Activated T-cell treated with anti-CD3 and anti-CD28 coated beads, Interleukin-2, amount 50 U/mL, for 24 hours (primary cell): ENCODE measurements around the gene CFAP73.
A peak's percentile ranks its signal among the peaks of the same experiment; 100 is the strongest.

Source experiments
- DNase-seq: peaks from one replicate; pipeline ENCODE4 v3.0.0-alpha.2; 2020
- H3K27ac Mint-ChIP-seq: 2 replicates; pipeline ENCODE4 v1.8.0; 2020; ENCODE audit warnings: mild to moderate bottlenecking, mixed read lengths
- H3K27me3 Mint-ChIP-seq: 2 replicates; pipeline ENCODE4 v1.8.0; 2020; ENCODE audit warnings: mixed read lengths
- H3K36me3 Mint-ChIP-seq: 2 replicates; pipeline ENCODE4 v1.8.0; 2020; ENCODE audit warnings: low read depth, mixed read lengths
- H3K4me1 Mint-ChIP-seq: 2 replicates; pipeline ENCODE4 v1.8.0; 2020; ENCODE audit warnings: low read depth, mixed read lengths
- H3K4me3 Mint-ChIP-seq: 2 replicates; pipeline ENCODE4 v1.8.0; 2020; ENCODE audit warnings: mild to moderate bottlenecking, moderate library complexity, mixed read lengths
- H3K9me3 Mint-ChIP-seq: 2 replicates; pipeline ENCODE4 v1.8.0; 2020; ENCODE audit warnings: mixed read lengths

Gene CFAP73

DNA sequence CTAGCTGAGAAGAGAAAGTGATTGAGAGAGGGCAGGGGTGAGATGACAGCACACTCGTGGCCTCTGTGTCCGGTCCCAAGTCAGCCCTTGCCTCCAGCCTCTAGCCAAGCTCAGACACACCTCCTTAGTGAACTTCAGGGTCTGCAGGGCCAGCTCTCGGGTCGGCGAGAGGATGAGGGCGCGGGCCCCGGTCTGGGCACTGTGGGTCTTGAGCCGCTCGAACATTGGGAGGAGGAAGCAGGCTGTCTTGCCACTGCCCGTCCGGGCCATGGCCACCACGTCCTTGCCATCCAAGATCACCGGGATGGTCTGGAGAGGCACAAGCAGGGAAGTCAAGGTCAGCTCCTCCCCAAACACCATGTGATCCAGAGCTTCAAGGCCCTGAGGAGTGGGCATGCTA lies 29.5 kb downstream of the CFAP73 start:
- no peak for DNase-seq
- Mint-ChIP-seq H3K27me3 (no peaks in the 10 kb centered on the region), H3K9me3 (no peaks in the 10 kb centered on the region), H3K4me1 (peaks cover 28% of the 10 kb centered on the region), H3K27ac (no peak overlapping the region), H3K36me3 (peaks cover 95% of the 10 kb centered on the region), H3K4me3 (no peak overlapping the region)

DNA sequence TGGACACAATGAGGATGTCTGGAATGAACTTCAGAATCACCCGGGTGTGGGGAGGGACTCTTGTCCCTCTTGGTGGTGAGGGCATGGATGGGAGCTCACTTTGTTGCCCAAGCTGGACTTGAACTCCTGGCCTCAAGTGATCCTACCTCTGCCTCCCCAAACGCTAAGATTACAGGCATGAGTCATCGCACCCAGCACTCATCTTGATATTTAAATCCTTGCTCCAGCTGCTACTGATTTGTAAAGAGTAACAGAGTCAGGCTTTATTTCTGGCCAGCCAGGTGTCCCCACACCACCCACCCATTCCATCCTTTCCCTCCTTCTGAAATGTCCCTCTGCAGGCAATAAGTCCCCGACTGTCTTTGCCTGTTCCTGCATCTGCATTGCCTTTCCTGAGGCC lies 30.8 kb downstream of the CFAP73 start:
- H3K27me3 Mint-ChIP-seq = no peaks in the 10 kb centered on the region
- H3K4me3 Mint-ChIP-seq = no peak overlapping the region
- H3K4me1 Mint-ChIP-seq = peaks cover 26% of the 10 kb centered on the region
- peaks cover 90% of the 10 kb centered on the region for H3K36me3 Mint-ChIP-seq
- no peaks in the 10 kb centered on the region for H3K9me3 Mint-ChIP-seq
- no peak for DNase-seq
- peak overlapping the region; percentile 64 for H3K27ac Mint-ChIP-seq

DNA sequence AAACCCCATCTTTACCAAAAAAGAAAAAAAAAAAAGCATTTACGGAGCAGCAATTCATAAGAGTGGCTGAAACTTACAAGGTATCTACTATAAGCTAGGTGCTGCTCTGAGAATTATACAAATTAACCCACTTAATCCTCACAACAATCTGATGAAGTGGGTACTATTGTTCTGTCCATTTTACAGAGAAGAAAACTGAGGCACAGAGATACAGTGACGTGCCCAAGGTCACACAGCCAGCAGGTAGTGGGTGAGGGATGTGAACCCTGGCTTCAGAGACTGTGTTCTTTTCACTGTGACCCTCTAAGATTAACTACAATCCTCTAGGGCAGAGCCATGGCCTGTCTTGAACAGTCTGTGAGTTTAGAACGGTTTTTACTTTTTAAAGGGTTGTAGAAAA lies 32.5 kb downstream of the CFAP73 start:
- no peak overlapping the region for H3K4me3 Mint-ChIP-seq
- no peak for DNase-seq
- no peaks in the 10 kb centered on the region for H3K27me3 Mint-ChIP-seq
- peaks cover 87% of the 10 kb centered on the region for H3K36me3 Mint-ChIP-seq
- peaks cover 37% of the 10 kb centered on the region for H3K4me1 Mint-ChIP-seq
- peak overlapping the region; percentile 71 for H3K27ac Mint-ChIP-seq
- H3K9me3 Mint-ChIP-seq = no peaks in the 10 kb centered on the region

DNA sequence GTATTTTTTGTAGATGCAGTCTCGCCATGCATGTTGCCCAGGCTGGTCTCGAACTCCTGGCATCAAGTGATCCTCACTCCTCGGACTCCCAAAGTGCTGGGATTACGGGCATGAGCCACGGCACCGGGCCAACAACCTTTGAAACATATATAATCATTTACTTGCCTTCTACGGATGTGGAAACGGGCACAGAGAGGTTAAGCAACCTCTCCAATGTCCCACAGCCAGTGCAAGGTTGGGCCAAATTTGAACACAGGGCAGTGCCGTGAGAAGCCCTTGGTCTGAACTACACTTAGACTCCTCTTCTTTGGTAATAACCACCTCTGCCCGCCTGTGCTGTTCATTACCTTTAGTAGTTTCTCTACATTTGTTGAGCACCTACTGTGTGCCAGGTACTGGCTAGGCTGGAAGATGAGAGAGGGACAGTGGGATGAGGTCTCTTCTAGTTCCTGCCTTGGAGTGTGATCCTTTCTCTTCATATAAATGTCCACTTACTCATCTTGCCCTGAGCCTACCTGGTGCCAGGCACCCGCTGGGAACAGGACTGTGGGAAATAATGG lies 33.6 kb downstream of the CFAP73 start:
- no peak for DNase-seq
- H3K4me3 Mint-ChIP-seq = peak overlapping the region; percentile 97
- H3K27ac Mint-ChIP-seq = peak overlapping the region; percentile 98
- peaks cover 44% of the 10 kb centered on the region for H3K4me1 Mint-ChIP-seq
- no peaks in the 10 kb centered on the region for H3K27me3 Mint-ChIP-seq
- no peaks in the 10 kb centered on the region for H3K9me3 Mint-ChIP-seq
- H3K36me3 Mint-ChIP-seq = peaks cover 86% of the 10 kb centered on the region

GRCh38 chr12:113184098-113184899 lies 34.8 kb downstream of the CFAP73 start:
- H3K4me3 Mint-ChIP-seq = peak overlapping the region; percentile 97
- H3K4me1 Mint-ChIP-seq = peaks cover 49% of the 10 kb centered on the region
- no peaks in the 10 kb centered on the region for H3K27me3 Mint-ChIP-seq
- no peaks in the 10 kb centered on the region for H3K9me3 Mint-ChIP-seq
- peak overlapping the region; percentile 98 for H3K27ac Mint-ChIP-seq
- DNase-seq = no peak
- H3K36me3 Mint-ChIP-seq = peaks cover 83% of the 10 kb centered on the region

- Mint-ChIP-seq H3K4me3 (peak overlapping the region; percentile 97), H3K4me1 (peaks cover 50% of the 10 kb centered on the region), H3K27ac (peak overlapping the region; percentile 98), H3K9me3 (no peaks in the 10 kb centered on the region), H3K27me3 (no peaks in the 10 kb centered on the region), H3K36me3 (peaks cover 82% of the 10 kb centered on the region)
- peak; percentile 92 for DNase-seq
Measured at GRCh38 chr12:113184900-113185179, 35.3 kb downstream of the CFAP73 start.

DNA sequence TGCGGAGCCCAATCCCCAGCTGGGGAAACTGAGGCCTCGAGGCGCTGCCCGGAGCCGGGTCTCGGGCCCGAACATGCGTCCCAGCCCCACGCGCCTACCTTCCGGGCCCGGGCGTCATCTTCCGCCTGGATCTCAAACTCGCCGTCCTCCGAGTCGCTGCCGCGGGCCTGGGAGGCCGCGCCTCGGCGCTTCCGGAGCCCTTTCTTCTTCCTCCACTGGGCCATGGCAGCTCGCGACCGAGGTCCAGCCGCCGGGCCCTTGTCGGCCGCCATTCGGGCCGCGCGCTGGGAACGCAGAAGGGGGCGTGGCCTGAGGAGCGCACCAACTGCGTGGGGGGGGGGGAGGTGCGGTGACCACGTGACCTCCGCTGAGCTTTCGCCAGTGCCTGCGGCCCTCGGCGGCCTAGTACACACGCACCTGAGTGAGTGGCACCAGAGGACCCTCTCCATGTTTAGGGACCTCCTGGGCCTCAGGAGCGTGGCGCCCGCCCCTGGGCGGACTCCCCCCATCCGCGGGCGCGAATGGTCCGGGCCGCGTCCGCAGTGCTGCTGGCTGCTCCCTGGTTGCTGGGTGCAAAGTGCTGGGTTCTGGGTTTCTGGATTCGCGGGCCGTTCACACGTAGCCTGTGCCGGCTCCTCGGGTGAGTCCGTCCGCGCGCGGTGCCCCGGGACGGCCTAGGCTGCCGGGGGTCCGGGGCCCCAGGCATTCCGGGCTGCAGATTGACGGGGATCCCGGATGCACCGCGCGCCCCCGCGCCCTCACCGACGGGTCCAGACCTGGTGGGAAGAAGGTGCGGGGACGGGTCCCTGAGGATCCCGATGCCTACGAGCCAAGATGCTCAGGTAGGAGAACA lies 35.9 kb downstream of the CFAP73 start, which contains the start of the genes DDX54 and RITA1:
DDX54 (minus strand) TSS at position 299 of the 853 bp plus-strand sequence; CDS start at position 272, 27 bp downstream.
RITA1 (plus strand) TSS at position 542 of the 853 bp plus-strand sequence. CDS start 1,026 bp downstream, outside the sequence.
- no peaks in the 10 kb centered on the region for H3K27me3 Mint-ChIP-seq
- peaks cover 50% of the 10 kb centered on the region for H3K4me1 Mint-ChIP-seq
- peak; percentile 93 for DNase-seq
- no peaks in the 10 kb centered on the region for H3K9me3 Mint-ChIP-seq
- peaks cover 80% of the 10 kb centered on the region for H3K36me3 Mint-ChIP-seq
- H3K27ac Mint-ChIP-seq = peak within 1 kb of the TSS; percentile 98
- peak within 1 kb of the TSS; percentile 97 for H3K4me3 Mint-ChIP-seq

DNA sequence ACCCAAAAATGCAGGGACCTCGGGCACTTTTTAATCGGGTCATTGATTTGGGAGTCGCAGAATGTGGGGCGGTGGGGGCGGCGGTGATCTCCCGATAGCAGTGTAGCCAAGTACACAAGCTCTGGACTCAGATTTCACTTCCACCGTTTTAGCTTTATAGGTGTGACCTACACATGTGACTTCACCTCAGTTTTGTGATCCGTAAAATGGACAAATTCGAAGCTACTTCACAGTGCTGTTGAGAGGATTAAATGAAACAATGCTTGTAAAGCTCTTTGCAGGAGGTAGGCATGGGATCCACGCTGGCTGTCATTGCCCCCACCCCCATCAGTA lies 36.5 kb downstream of the CFAP73 start:
- DNase-seq = no peak
- H3K27me3 Mint-ChIP-seq = no peaks in the 10 kb centered on the region
- peak overlapping the region; percentile 98 for H3K27ac Mint-ChIP-seq
- H3K9me3 Mint-ChIP-seq = no peaks in the 10 kb centered on the region
- H3K4me1 Mint-ChIP-seq = peaks cover 48% of the 10 kb centered on the region
- H3K36me3 Mint-ChIP-seq = peaks cover 80% of the 10 kb centered on the region
- H3K4me3 Mint-ChIP-seq = peak overlapping the region; percentile 97

DNA sequence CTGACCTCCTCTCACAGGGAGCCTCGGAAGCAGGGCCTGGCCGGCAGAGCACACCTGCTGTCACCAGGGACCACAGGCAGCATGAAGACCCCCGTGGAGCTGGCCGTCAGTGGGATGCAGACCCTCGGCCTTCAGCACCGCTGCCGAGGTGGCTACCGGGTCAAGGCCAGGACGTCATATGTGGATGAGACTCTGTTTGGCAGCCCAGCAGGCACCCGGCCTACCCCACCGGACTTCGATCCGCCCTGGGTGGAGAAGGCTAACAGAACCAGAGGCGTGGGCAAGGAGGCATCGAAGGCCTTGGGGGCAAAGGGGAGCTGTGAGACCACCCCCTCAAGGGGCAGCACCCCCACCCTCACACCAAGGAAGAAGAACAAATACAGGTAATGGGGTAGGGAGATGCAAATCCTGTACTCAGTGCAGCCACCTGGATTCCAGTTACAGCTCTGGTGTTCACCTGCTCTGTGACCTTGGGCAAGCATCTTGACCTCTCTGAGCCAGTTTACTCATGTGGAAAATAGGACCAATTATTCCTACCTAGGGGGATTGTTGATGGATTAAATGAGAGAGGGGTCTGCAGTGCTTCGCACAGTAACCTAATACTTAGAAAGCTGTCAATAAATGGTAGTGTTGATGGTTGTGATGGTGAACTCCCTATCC lies 37.3 kb downstream of the CFAP73 start:
- Mint-ChIP-seq H3K36me3 (peaks cover 82% of the 10 kb centered on the region), H3K27me3 (no peaks in the 10 kb centered on the region), H3K27ac (peak overlapping the region; percentile 98), H3K9me3 (no peaks in the 10 kb centered on the region), H3K4me3 (peak overlapping the region; percentile 97), H3K4me1 (peaks cover 44% of the 10 kb centered on the region)
- no peak for DNase-seq

GRCh38 chr12:113189361-113189760 lies 39.8 kb downstream of the CFAP73 start:
- Mint-ChIP-seq H3K27me3 (no peaks in the 10 kb centered on the region), H3K4me1 (peaks cover 27% of the 10 kb centered on the region), H3K4me3 (no peak overlapping the region), H3K9me3 (no peaks in the 10 kb centered on the region), H3K27ac (no peak overlapping the region), H3K36me3 (peaks cover 72% of the 10 kb centered on the region)
- DNase-seq = no peak

DNA sequence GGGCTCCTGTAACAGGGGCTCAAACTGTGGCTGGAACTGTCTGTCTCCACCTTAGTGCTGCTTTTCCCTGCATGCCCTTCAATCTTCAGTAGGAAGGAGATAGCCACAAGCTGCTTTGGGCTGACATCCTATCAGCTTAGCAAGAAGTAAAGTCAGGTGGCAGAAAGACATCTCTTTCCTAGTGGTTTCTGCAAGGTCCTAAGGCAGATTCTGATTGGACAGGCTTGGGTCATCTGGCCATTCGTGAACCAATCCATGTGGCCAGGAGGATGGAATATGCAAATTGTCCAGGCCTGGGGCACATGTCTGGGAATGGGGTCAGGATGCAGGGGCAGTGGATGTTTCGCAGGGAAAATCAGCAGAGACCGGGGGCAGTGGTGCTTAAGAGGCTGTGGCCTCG lies 41.2 kb downstream of the CFAP73 start:
- peaks cover 66% of the 10 kb centered on the region for H3K36me3 Mint-ChIP-seq
- H3K4me3 Mint-ChIP-seq = no peak overlapping the region
- H3K4me1 Mint-ChIP-seq = peaks cover 27% of the 10 kb centered on the region
- H3K9me3 Mint-ChIP-seq = no peaks in the 10 kb centered on the region
- no peak overlapping the region for H3K27ac Mint-ChIP-seq
- DNase-seq = no peak
- no peaks in the 10 kb centered on the region for H3K27me3 Mint-ChIP-seq

DNA sequence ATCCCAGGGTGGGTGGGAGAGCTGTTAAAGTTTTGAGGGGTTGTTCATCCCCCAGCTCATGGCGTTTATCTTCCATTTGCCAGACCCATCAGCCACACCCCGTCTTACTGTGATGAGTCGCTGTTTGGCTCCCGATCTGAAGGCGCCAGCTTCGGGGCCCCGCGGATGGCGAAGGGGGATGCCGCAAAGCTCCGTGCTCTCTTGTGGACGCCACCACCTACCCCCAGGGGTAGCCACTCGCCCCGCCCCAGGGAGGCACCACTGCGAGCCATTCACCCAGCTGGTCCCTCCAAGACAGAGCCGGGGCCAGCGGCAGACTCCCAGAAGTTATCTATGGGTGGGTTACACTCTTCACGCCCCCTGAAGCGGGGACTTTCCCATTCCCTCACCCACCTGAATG lies 41.7 kb downstream of the CFAP73 start:
- no peak overlapping the region for H3K4me3 Mint-ChIP-seq
- peaks cover 24% of the 10 kb centered on the region for H3K4me1 Mint-ChIP-seq
- no peak for DNase-seq
- H3K27ac Mint-ChIP-seq = no peak overlapping the region
- no peaks in the 10 kb centered on the region for H3K27me3 Mint-ChIP-seq
- H3K36me3 Mint-ChIP-seq = peaks cover 62% of the 10 kb centered on the region
- H3K9me3 Mint-ChIP-seq = no peaks in the 10 kb centered on the region

DNA sequence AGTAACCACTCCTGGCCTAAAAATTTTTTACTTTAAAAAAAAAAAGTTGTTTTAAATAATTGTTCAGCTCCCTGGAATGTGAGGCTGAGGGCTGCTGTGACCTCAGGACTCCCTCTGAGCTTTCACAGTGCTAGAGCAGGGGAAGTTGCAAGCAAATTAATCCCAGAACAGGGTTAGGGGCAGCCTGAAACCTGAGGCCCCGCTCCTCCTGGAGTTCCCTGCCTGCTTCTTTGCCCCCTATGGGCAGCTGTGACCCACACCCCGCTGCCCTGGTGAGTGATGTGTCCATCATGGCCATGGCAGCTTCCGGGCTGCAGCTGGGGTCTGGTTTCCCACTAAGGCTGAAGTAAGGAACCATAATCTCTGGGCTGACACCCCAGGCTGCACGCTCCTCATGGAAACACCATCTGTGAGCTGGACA lies 45.5 kb downstream of the CFAP73 start:
- Mint-ChIP-seq H3K27ac (no peak overlapping the region), H3K4me1 (peaks cover 3% of the 10 kb centered on the region), H3K27me3 (no peaks in the 10 kb centered on the region), H3K36me3 (peaks cover 32% of the 10 kb centered on the region), H3K4me3 (no peak overlapping the region), H3K9me3 (no peaks in the 10 kb centered on the region)
- no peak for DNase-seq

GRCh38 chr12:113195598-113195997 lies 46.1 kb downstream of the CFAP73 start:
- no peaks in the 10 kb centered on the region for H3K27me3 Mint-ChIP-seq
- no peak overlapping the region for H3K4me3 Mint-ChIP-seq
- H3K9me3 Mint-ChIP-seq = no peaks in the 10 kb centered on the region
- H3K36me3 Mint-ChIP-seq = peaks cover 26% of the 10 kb centered on the region
- DNase-seq = no peak
- no peak overlapping the region for H3K27ac Mint-ChIP-seq
- peaks cover 3% of the 10 kb centered on the region for H3K4me1 Mint-ChIP-seq
